Colonic mucosa (tissue), 4 donors: Measurements from ENCODE around the gene YBX2. TPM values are rescaled to one million over a fixed set of nuclear protein-coding genes. Genes with fewer than 3 reads are reported as not detected.

Experiments
- DNase-seq: peaks from one replicate; pipeline ENCODE4 v3.0.0-alpha.2; 2020
- H3K27ac ChIP-seq: fragments of 200-600 bp; one replicate; pipeline ENCODE4 v1.8.0; 2021
- H3K27me3 ChIP-seq: fragments of 200-600 bp; one replicate; pipeline ENCODE4 v1.8.0; 2021
- H3K36me3 ChIP-seq: fragments of 200-600 bp; one replicate; pipeline ENCODE4 v1.8.0; 2021
- H3K4me1 ChIP-seq: fragments of 200-600 bp; one replicate; pipeline ENCODE4 v1.8.0; 2021; ENCODE audit warnings: mild to moderate bottlenecking
- H3K4me3 ChIP-seq: fragments of 200-600 bp; one replicate; pipeline ENCODE4 v1.8.0; 2021
- H3K9ac ChIP-seq, 2 donors: one replicate each; pipeline ENCODE4 v1.7.0; 2013; ENCODE audit warnings: control low read depth in 2 of 2, low read depth in 2 of 2, low read length in 2 of 2
- H3K9me3 ChIP-seq: fragments of 200-600 bp; one replicate; pipeline ENCODE4 v1.8.0; 2021
- CTCF ChIP-seq: fragments of 200-600 bp; IDR thresholded peaks from one replicate; pipeline ENCODE4 v1.8.0; 2022; ENCODE audit warnings: antibody characterized with exemption, mild to moderate bottlenecking
- intact Hi-C: fragments of 100-400 bp; cut with DNase I; formaldehyde crosslinking; loops from one replicate; pipeline ENCODE4 v1.14.1; 2022
- total RNA-seq, 2 donors: library from RNA; stranded (reverse); fragmentation: NEBNext Ultra II Directional in 1 of 2; extraction: Animal tissue kit (Norgen Biotek cat#: 25700) in 1 of 2; gene quantifications; one replicate each; pipeline ENCODE4 v1.2.1, GENCODE V29; 2021
- donor health status: healthy.
- donor health status: DM: no; HTN: no; CAD: no.
- donor health status: DM: no; HTN: no; CAD: no.

The YBX2 gene
- total RNA-seq, 2 donors from 2014 or later: 22.1 to 40.4 TPM

- peaks cover 16% of the 10 kb centered on the region for H3K4me1 ChIP-seq
- peak within 1 kb of the TSS; percentile 92 for H3K9ac ChIP-seq
- no peak for TF ChIP-seq CTCF
- H3K27me3 ChIP-seq: no peaks in the 10 kb centered on the region
- DNase-seq: peak; percentile 94
- peak within 1 kb of the TSS; percentile 98 for H3K4me3 ChIP-seq
- peak within 1 kb of the TSS; percentile 92 for H3K27ac ChIP-seq
- intact Hi-C loops: no loop called here
- H3K9me3 ChIP-seq: no peaks in the 10 kb centered on the region
- H3K36me3 ChIP-seq: peaks cover 26% of the 10 kb centered on the region
Observed at GRCh38 chr17:7314719-7315569, 20.5 kb upstream of the YBX2 start, which contains the start of gene GPS2. GPS2 (minus strand) TSS chr17:7315360; CDS start chr17:7315052, 308 bp downstream.

- Histone ChIP-seq H3K36me3 (peaks cover 30% of the 10 kb centered on the region), H3K9ac (peak overlapping the region; percentile 92), H3K9me3 (no peaks in the 10 kb centered on the region), H3K4me3 (peak overlapping the region; percentile 98), H3K4me1 (peaks cover 20% of the 10 kb centered on the region), H3K27me3 (no peaks in the 10 kb centered on the region), H3K27ac (peak overlapping the region; percentile 92)
- no peak for TF ChIP-seq CTCF
- intact Hi-C loops: no loop called here
- no peak for DNase-seq
Observed at GRCh38 chr17:7313890-7314718, 19.7 kb upstream of the YBX2 start.

- Histone ChIP-seq H3K27me3 (no peaks in the 10 kb centered on the region), H3K4me3 (no peak overlapping the region), H3K27ac (no peak overlapping the region), H3K9me3 (no peaks in the 10 kb centered on the region), H3K36me3 (peaks cover 30% of the 10 kb centered on the region), H3K9ac (no peak overlapping the region), H3K4me1 (peaks cover 20% of the 10 kb centered on the region)
- TF ChIP-seq CTCF: no peak
- no peak for DNase-seq
- intact Hi-C loops: no loop called here
Observed at GRCh38 chr17:7313088-7313889, 18.9 kb upstream of the YBX2 start.

GRCh38 chr17:7312432-7313087, 18.1 kb upstream of the YBX2 start:
- DNase-seq: no peak
- Histone ChIP-seq H3K9ac (peak overlapping the region in 1 of 2 donors; percentile 23), H3K36me3 (peaks cover 30% of the 10 kb centered on the region), H3K27me3 (no peaks in the 10 kb centered on the region), H3K4me3 (no peak overlapping the region), H3K27ac (no peak overlapping the region), H3K9me3 (no peaks in the 10 kb centered on the region), H3K4me1 (peaks cover 20% of the 10 kb centered on the region)
- intact Hi-C loops: no loop called here
- TF ChIP-seq CTCF: no peak
